Thoracic aorta (tissue), 2 donors: ENCODE data around the gene SSR2. TPM values are rescaled to one million over a fixed set of nuclear protein-coding genes. Genes with fewer than 3 reads are reported as not detected.
A peak's percentile ranks its signal among the peaks of the same experiment; 100 is the strongest.

ENCODE experiments used
- ATAC-seq: fragments of 150-250 bp; one replicate; pipeline ENCODE4 v1.8.0; 2017; ENCODE audit warnings: low read depth; ENCODE audit not compliant: insufficient number of reproducible peaks, low FRiP score
- DNase-seq: peaks from one replicate; pipeline ENCODE4 v3.0.0-alpha.2; 2020; ENCODE audit warnings: low spot score
- H3K27ac ChIP-seq, 2 donors: fragments of 200-600 bp; sonication (generic); 1 replicate in 1 of 2; 2 replicates in 1 of 2; pipeline ENCODE4 v1.5.1; 2016; ENCODE audit warnings: mild to moderate bottlenecking in 2 of 2, moderate library complexity in 2 of 2
- H3K27me3 ChIP-seq: fragments of 200-600 bp; sonication (generic); replicated peaks from 2 replicates; pipeline ENCODE4 v1.6.0; 2016; ENCODE audit warnings: mild to moderate bottlenecking; ENCODE audit not compliant: insufficient read depth
- H3K36me3 ChIP-seq: fragments of 200-600 bp; sonication (generic); one replicate; pipeline ENCODE4 v1.5.1; 2016
- H3K4me1 ChIP-seq, 2 donors: fragments of 200-600 bp; sonication (generic); 1 replicate in 1 of 2; 2 replicates in 1 of 2; pipeline versions ENCODE4 v1.5.1 to v1.6.0; 2016; ENCODE audit warnings: low read depth in 2 of 2, mild to moderate bottlenecking in 1 of 2; ENCODE audit not compliant: control insufficient read depth in 1 of 2
- H3K4me3 ChIP-seq: fragments of 200-600 bp; sonication (generic); 2 replicates; pipeline ENCODE4 v1.5.1; 2016; ENCODE audit warnings: mild to moderate bottlenecking
- H3K9me3 ChIP-seq: fragments of 200-600 bp; sonication (generic); 2 replicates; pipeline ENCODE4 v1.5.1; 2016
- CTCF ChIP-seq: fragments of 200-600 bp; sonication (generic); IDR thresholded peaks from one replicate; pipeline ENCODE4 v1.5.1; 2019; ENCODE audit warnings: antibody characterized with exemption
- total RNA-seq, 2 donors: library from RNA; depleted of rRNA; stranded (reverse); fragments of >200 nt; gene quantifications; one replicate each; pipeline versions ENCODE4 v1.1.0 to v1.2.3, GENCODE V29; 2016

Gene SSR2
- total RNA-seq, 2 donors from 2014 or later, result 132 to 241 TPM

- ATAC-seq (no peak), DNase-seq (no peak)
- H3K36me3 ChIP-seq, result no peaks in the 10 kb centered on the region
- peak overlapping the region; percentile 96 to 97 for H3K27ac ChIP-seq
- peak overlapping the region; percentile 95 for H3K4me3 ChIP-seq
- peaks cover 42 to 75% of the 10 kb centered on the region in 2 donors for H3K4me1 ChIP-seq
- no peaks in the 10 kb centered on the region for H3K9me3 ChIP-seq
- TF ChIP-seq CTCF, result no peak
- H3K27me3 ChIP-seq, result no peaks in the 10 kb centered on the region
Observed at GRCh38 chr1:155978973-155979429, 41.8 kb downstream of the SSR2 start.

- no peaks in the 10 kb centered on the region for H3K9me3 ChIP-seq
- DNase-seq, result peak; percentile 54
- peak within 1 kb of the TSS; percentile 96 to 97 for H3K27ac ChIP-seq
- no peaks in the 10 kb centered on the region for H3K36me3 ChIP-seq
- no peak for TF ChIP-seq CTCF
- peaks cover 46 to 75% of the 10 kb centered on the region in 2 donors for H3K4me1 ChIP-seq
- H3K4me3 ChIP-seq, result peak within 1 kb of the TSS; percentile 95
- H3K27me3 ChIP-seq, result no peaks in the 10 kb centered on the region
- no peak for ATAC-seq
Observed at GRCh38 chr1:155978325-155978972, 42.3 kb downstream of the SSR2 start, which contains the start of gene ARHGEF2. Gene ARHGEF2 (minus strand): TSS chr1:155978547. CDS start chr1:155978427, 120 bp downstream.

GRCh38 chr1:155977690-155978324, 42.9 kb downstream of the SSR2 start:
- DNase-seq, result no peak
- peak overlapping the region; percentile 95 for H3K4me3 ChIP-seq
- H3K36me3 ChIP-seq, result no peaks in the 10 kb centered on the region
- no peak for ATAC-seq
- H3K4me1 ChIP-seq, result peaks cover 47 to 75% of the 10 kb centered on the region in 2 donors
- no peaks in the 10 kb centered on the region for H3K27me3 ChIP-seq
- H3K27ac ChIP-seq, result peak overlapping the region; percentile 96 to 97
- no peak for TF ChIP-seq CTCF
- no peaks in the 10 kb centered on the region for H3K9me3 ChIP-seq

GRCh38 chr1:155976913-155977689, 43.6 kb downstream of the SSR2 start:
- DNase-seq (no peak), ATAC-seq (no peak)
- Histone ChIP-seq H3K36me3 (no peaks in the 10 kb centered on the region), H3K9me3 (no peaks in the 10 kb centered on the region), H3K4me1 (peaks cover 49 to 75% of the 10 kb centered on the region in 2 donors), H3K27ac (peak overlapping the region; percentile 96 to 97), H3K4me3 (peak overlapping the region; percentile 95), H3K27me3 (no peaks in the 10 kb centered on the region)
- TF ChIP-seq CTCF, result no peak
